ENCODE results near the gene ANKLE1. TPM values are rescaled to one million over a fixed set of nuclear protein-coding genes. Genes with fewer than 3 reads are reported as not detected.

ANKLE1 gene
- polyA plus RNA-seq, 1 of the 3 experiments (the other 2 are of a cell fraction): 2.6 TPM

GRCh38 chr19:17232258-17232657, 49.4 kb upstream of the ANKLE1 start:
- H3K9ac ChIP-seq: no peak overlapping the region
- H3K9me3 ChIP-seq: no peaks in the 10 kb centered on the region
- no peak overlapping the region for H3K4me2 ChIP-seq
- ChIA-PET CTCF (interaction anchor here (1.4 kb wide), 1 partner anchor 26 kb away, joined by 3 read pairs; no protein-coding TSS in a partner anchor), POLR2A (no interaction called here)
- TF ChIP-seq CTCF (IDR thresholded peaks at IDR 0.05): no peak
- TF ChIP-seq GABPA (IDR thresholded peaks at IDR 0.05; ENCODE audit: low read depth): no peak
- TF ChIP-seq TEAD4 (IDR thresholded peaks at IDR 0.05; ENCODE audit: borderline replicate concordance, insufficient read depth): no peak
- no peak for TF ChIP-seq NFIC (IDR thresholded peaks at IDR 0.05; ENCODE audit: borderline replicate concordance)
- TF ChIP-seq RFX5 (IDR thresholded peaks at IDR 0.05; ENCODE audit: low read length): no peak
- no peak for TF ChIP-seq EZH2phosphoT487 (IDR thresholded peaks at IDR 0.05; ENCODE audit: borderline replicate concordance, low read depth)
- TF ChIP-seq GATA2 (CRISPR knock-in tag; IDR thresholded peaks at IDR 0.05): no peak
- no peak for TF ChIP-seq EP300 (IDR thresholded peaks at IDR 0.05; ENCODE audit: borderline replicate concordance in 1 of 2, low read depth in 1 of 2, low read length in 1 of 2)
- TF ChIP-seq ZBTB33 (IDR thresholded peaks at IDR 0.05; ENCODE audit: borderline replicate concordance, low read depth): no peak
- no peak overlapping the region for H2AFZ ChIP-seq (ENCODE audit: low read depth)
- H3F3A ChIP-seq (replicated peaks; ENCODE audit: insufficient read depth): peaks cover 16% of the 10 kb centered on the region
- peaks cover 38% of the 10 kb centered on the region for H3K79me2 ChIP-seq (ENCODE audit: insufficient read depth)
- H3K27ac ChIP-seq (ENCODE audit: low read depth in 2 of 2, low read length in 1 of 2): no peak overlapping the region
- H3K36me3 ChIP-seq (replicated peaks in 1 of 2; ENCODE audit: control insufficient read depth in 1 of 2, insufficient read depth in 2 of 2, low read length in 1 of 2): peaks cover 12 to 23% of the 10 kb centered on the region in 2 experiments
- no peaks in the 10 kb centered on the region for H3K9me2 ChIP-seq
- no peak for DNase-seq
- 95% methylated on average over 23 of the region's 25 CpGs for WGBS (ENCODE audit: low lambda C conversion rate)
- peaks cover 17% of the 10 kb centered on the region for H4K20me1 ChIP-seq (ENCODE audit: insufficient read depth)
- peaks cover 13 to 24% of the 10 kb centered on the region in 2 experiments; a peak in 3 of 4 replicates for H3K4me1 ChIP-seq (ENCODE audit: control insufficient read depth in 1 of 2, insufficient read depth in 2 of 2, low read depth in 1 of 2, low read length in 1 of 2)
- no peak overlapping the region for H3K4me3 ChIP-seq (ENCODE audit: low read depth in 2 of 2, low read length in 1 of 2)
- no peaks in the 10 kb centered on the region for H3K27me3 ChIP-seq (ENCODE audit: insufficient read depth)

GRCh38 chr19:17234911-17235299, 46.8 kb upstream of the ANKLE1 start:
- CTCF ChIA-PET: interaction anchor here (0.6 to 4.4 kb wide), 6 partner anchors 8 to 164 kb away, joined by 3 to 29 read pairs (median 6); partner anchors contain the start of genes ANKLE1, OCEL1 and USE1
- H2AFZ ChIP-seq (ENCODE audit: low read depth): no peak overlapping the region
- TF ChIP-seq TEAD4 (IDR thresholded peaks at IDR 0.05; ENCODE audit: borderline replicate concordance, insufficient read depth) (no peak), TAF1 (IDR thresholded peaks at IDR 0.05; ENCODE audit: borderline replicate concordance, low read depth, low read length) (no peak), SMC3 (IDR thresholded peaks at IDR 0.05; ENCODE audit: low read depth, low read length) (no peak), FOSL2 (IDR thresholded peaks at IDR 0.05; ENCODE audit: borderline replicate concordance, low read depth) (no peak), CHD2 (IDR thresholded peaks at IDR 0.05; ENCODE audit: low read length, partially characterized antibody) (no peak), SIN3A (IDR thresholded peaks at IDR 0.05; ENCODE audit: borderline replicate concordance, low read depth, low read length) (no peak), JUND (IDR thresholded peaks at IDR 0.05) (no peak), PBX3 (IDR thresholded peaks at IDR 0.05) (no peak), RFX5 (IDR thresholded peaks at IDR 0.05; ENCODE audit: low read length) (no peak), FOXJ3 (CRISPR knock-in tag; IDR thresholded peaks at IDR 0.05) (no peak), RXRA (IDR thresholded peaks at IDR 0.05; ENCODE audit: borderline replicate concordance, low read depth) (no peak), MXI1 (IDR thresholded peaks at IDR 0.05; ENCODE audit: low read depth, low read length) (no peak), IRF3 (IDR thresholded peaks at IDR 0.05; ENCODE audit: low read depth, low read length) (no peak), YY1 (IDR thresholded peaks at IDR 0.05; ENCODE audit: low read depth) (no peak), TCF12 (IDR thresholded peaks at IDR 0.05) (no peak), NFIC (IDR thresholded peaks at IDR 0.05; ENCODE audit: borderline replicate concordance) (no peak), EZH2phosphoT487 (IDR thresholded peaks at IDR 0.05; ENCODE audit: borderline replicate concordance, low read depth) (no peak), EP300 (IDR thresholded peaks at IDR 0.05; ENCODE audit: borderline replicate concordance in 1 of 2, low read depth in 1 of 2, low read length in 1 of 2) (no peak)

More at GRCh38 chr19:17234911-17235299, 46.8 kb upstream of the ANKLE1 start:
- H3K4me2 ChIP-seq: peak overlapping the region; percentile 97
- H3K9ac ChIP-seq: peak overlapping the region; percentile 34; the same call in 1 of the 2 replicates
- peaks cover 13 to 21% of the 10 kb centered on the region in 2 experiments; a peak in 3 of 4 replicates for H3K4me1 ChIP-seq (ENCODE audit: control insufficient read depth in 1 of 2, insufficient read depth in 2 of 2, low read depth in 1 of 2, low read length in 1 of 2)
- WGBS (ENCODE audit: low lambda C conversion rate): 17% methylated on average over 9 of the region's 11 CpGs
- H3K4me3 ChIP-seq (ENCODE audit: low read depth in 2 of 2, low read length in 1 of 2): peak overlapping the region; percentile 53 to 70
- POLR2A ChIA-PET: interaction anchor here (0.8 to 2.4 kb wide), 3 partner anchors 9 to 20 kb away, joined by 5 to 12 read pairs (median 12); partner anchors contain the start of genes OCEL1 and USE1
- H3K9me2 ChIP-seq: no peaks in the 10 kb centered on the region
- H3K27me3 ChIP-seq (ENCODE audit: insufficient read depth): no peaks in the 10 kb centered on the region
- DNase-seq: peak; percentile 86
- peaks cover 12 to 23% of the 10 kb centered on the region in 2 experiments for H3K36me3 ChIP-seq (replicated peaks in 1 of 2; ENCODE audit: control insufficient read depth in 1 of 2, insufficient read depth in 2 of 2, low read length in 1 of 2)
- H3K79me2 ChIP-seq (ENCODE audit: insufficient read depth): peaks cover 57% of the 10 kb centered on the region
- H3K9me3 ChIP-seq: no peaks in the 10 kb centered on the region
- peaks cover 19% of the 10 kb centered on the region for H3F3A ChIP-seq (replicated peaks; ENCODE audit: insufficient read depth)
- H3K27ac ChIP-seq (ENCODE audit: low read depth in 2 of 2, low read length in 1 of 2): peak overlapping the region; percentile 39 to 83; a peak in 3 of 4 replicates
- peaks cover 17% of the 10 kb centered on the region for H4K20me1 ChIP-seq (ENCODE audit: insufficient read depth)

All from SK-N-SH (cell line).